Karpas-422 (cell line): ENCODE measurements around the gene CHN2. TPM values are rescaled to one million over a fixed set of nuclear protein-coding genes. Genes with fewer than 3 reads are reported as not detected.

Experiments used
- DNase-seq: peaks from one replicate; pipeline ENCODE4 v3.0.0-alpha.2; 2015
- H2AFZ ChIP-seq: fragments of 200-600 bp; sonication (generic); 2 replicates; pipeline ENCODE4 v1.6.1; 2014; ENCODE audit warnings: antibody characterized with exemption, low read length, mixed read lengths
- H3K27ac ChIP-seq: fragments of 200-600 bp; sonication (generic); 2 replicates; pipeline ENCODE4 v1.5.1; 2014; ENCODE audit warnings: mild to moderate bottlenecking, low read length, moderate library complexity
- H3K27me3 ChIP-seq: fragments of 200-600 bp; sonication (generic); 2 replicates; pipeline ENCODE4 v1.6.1; 2014; ENCODE audit warnings: low read length, mixed read lengths
- H3K36me3 ChIP-seq: fragments of 200-600 bp; sonication (generic); 2 replicates; pipeline ENCODE4 v1.6.1; 2014; ENCODE audit warnings: low read length, mixed read lengths; ENCODE audit not compliant: insufficient read depth
- H3K4me1 ChIP-seq: fragments of 200-600 bp; sonication (generic); 2 replicates; pipeline ENCODE4 v1.6.1; 2014; ENCODE audit warnings: mild to moderate bottlenecking, low read length, mixed read lengths
- H3K4me2 ChIP-seq: fragments of 200-600 bp; sonication (generic); 2 replicates; pipeline ENCODE4 v1.6.1; 2014; ENCODE audit warnings: low read length, low read depth, mild to moderate bottlenecking; ENCODE audit not compliant: poor library complexity, severe bottlenecking
- H3K4me3 ChIP-seq: fragments of 200-600 bp; sonication (generic); 2 replicates; pipeline ENCODE4 v1.5.1; 2014; ENCODE audit warnings: mild to moderate bottlenecking, antibody characterized with exemption, low read length, mixed read lengths
- H3K79me2 ChIP-seq: fragments of 200-600 bp; sonication (generic); 2 replicates; pipeline ENCODE4 v1.6.1; 2014; ENCODE audit warnings: mild to moderate bottlenecking, low read length, mixed read lengths
- H3K9ac ChIP-seq: fragments of 200-600 bp; sonication (generic); 2 replicates; pipeline ENCODE4 v1.6.0; 2014; ENCODE audit warnings: low read length
- H3K9me2 ChIP-seq: fragments of 200-600 bp; sonication (generic), shearing (Covaris generic); replicated peaks from 2 replicates; pipeline ENCODE4 v1.6.0; 2014; ENCODE audit warnings: mild to moderate bottlenecking, low read length, moderate library complexity; ENCODE audit not compliant: insufficient read depth
- H3K9me3 ChIP-seq: fragments of 300-700, 200-600 bp; sonication (generic); 2 replicates; pipeline ENCODE4 v1.6.1; 2014; ENCODE audit warnings: low read length, mixed read lengths
- H4K20me1 ChIP-seq: fragments of 200-600 bp; sonication (generic); 2 replicates; pipeline ENCODE4 v1.6.1; 2014; ENCODE audit warnings: mild to moderate bottlenecking, antibody characterized with exemption, low read length, low read depth; ENCODE audit not compliant: insufficient read depth
- total RNA-seq: library from RNA; depleted of rRNA; stranded (reverse); fragments of >200 nt; shearing (Covaris generic); gene quantifications from 2 replicates; pipeline ENCODE4 v1.2.3, GENCODE V29; 2014; ENCODE audit warnings: low replicate concordance

CHN2 gene
- total RNA-seq, 1 experiment from 2014 or later, result 9.1 TPM

DNA sequence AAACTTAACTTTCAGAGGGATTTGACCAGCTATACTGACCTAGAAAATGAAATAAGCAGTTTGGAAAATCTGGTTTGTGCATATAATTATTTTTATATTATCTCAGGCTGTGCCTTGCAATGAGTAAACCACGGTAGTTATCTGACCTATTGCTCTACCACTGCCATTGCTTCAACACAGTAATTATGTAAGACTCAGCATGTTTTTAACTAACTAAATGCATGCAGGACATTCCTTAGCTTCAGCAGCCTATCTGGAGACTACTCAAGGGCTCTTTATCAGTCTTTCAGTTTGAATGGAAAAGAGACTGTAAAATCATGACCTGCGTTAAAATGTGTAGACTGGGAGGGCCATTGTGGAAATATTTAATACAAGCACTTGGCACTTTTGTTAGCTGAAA, 22.5 kb downstream of the CHN2 start:
- Histone ChIP-seq H3K27ac (no peak overlapping the region), H2AFZ (no peak overlapping the region), H3K36me3 (no peaks in the 10 kb centered on the region), H3K9me2 (no peaks in the 10 kb centered on the region), H3K27me3 (no peaks in the 10 kb centered on the region), H3K9ac (no peak overlapping the region), H3K4me2 (no peak overlapping the region), H3K79me2 (no peaks in the 10 kb centered on the region), H3K4me1 (no peaks in the 10 kb centered on the region), H3K4me3 (no peak overlapping the region), H4K20me1 (no peaks in the 10 kb centered on the region), H3K9me3 (no peaks in the 10 kb centered on the region)
- no peak for DNase-seq

- Histone ChIP-seq H3K79me2 (no peaks in the 10 kb centered on the region), H3K4me3 (no peak overlapping the region), H3K9me2 (no peaks in the 10 kb centered on the region), H3K9me3 (no peaks in the 10 kb centered on the region), H3K4me1 (peaks cover 7% of the 10 kb centered on the region), H3K27me3 (no peaks in the 10 kb centered on the region), H2AFZ (no peak overlapping the region), H3K36me3 (no peaks in the 10 kb centered on the region), H4K20me1 (no peaks in the 10 kb centered on the region), H3K27ac (no peak overlapping the region), H3K9ac (no peak overlapping the region), H3K4me2 (no peak overlapping the region)
- no peak for DNase-seq
Observed at GRCh38 chr7:29224726-29225125, 30.2 kb downstream of the CHN2 start.

DNA sequence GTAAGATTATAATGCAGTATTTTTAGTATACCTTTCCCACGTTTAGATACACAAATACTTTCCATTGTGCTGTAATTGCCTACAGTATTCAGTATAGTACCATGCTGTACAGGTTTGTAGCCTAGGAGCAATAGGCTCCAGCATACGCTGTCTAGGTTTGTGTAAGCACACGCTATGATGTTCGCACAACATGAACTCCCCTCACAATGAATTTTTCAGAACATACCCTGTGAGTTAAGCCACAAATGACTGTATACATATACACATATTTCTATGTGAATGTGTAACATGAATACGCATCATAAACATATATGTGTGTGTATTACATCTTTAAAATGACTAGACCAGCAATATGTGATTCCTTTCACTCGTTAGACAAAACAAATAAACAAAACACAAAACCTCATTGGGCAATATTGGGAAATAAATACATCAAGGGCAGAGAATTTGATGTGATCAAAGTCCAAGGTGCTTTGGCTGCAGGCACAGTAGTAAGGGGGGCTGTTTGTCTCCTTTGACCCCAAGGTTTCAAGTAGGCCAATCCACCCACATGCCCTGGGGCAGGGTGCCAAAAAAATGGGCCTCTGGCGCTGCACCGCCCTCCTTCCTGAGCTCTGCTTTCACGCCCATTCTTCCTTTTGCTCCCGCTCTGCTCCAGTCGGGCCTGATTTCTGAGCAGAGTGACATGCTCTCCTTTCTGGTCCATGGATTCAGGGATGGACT, 33.9 kb downstream of the CHN2 start:
- H3K4me2 ChIP-seq, result no peak overlapping the region
- H3K36me3 ChIP-seq, result no peaks in the 10 kb centered on the region
- DNase-seq, result no peak
- no peaks in the 10 kb centered on the region for H3K9me3 ChIP-seq
- H3K4me1 ChIP-seq, result peaks cover 9% of the 10 kb centered on the region
- H3K27me3 ChIP-seq, result no peaks in the 10 kb centered on the region
- H3K9ac ChIP-seq, result no peak overlapping the region
- no peaks in the 10 kb centered on the region for H3K9me2 ChIP-seq
- H2AFZ ChIP-seq, result no peak overlapping the region
- no peak overlapping the region for H3K4me3 ChIP-seq
- H3K27ac ChIP-seq, result no peak overlapping the region
- H3K79me2 ChIP-seq, result no peaks in the 10 kb centered on the region
- H4K20me1 ChIP-seq, result no peaks in the 10 kb centered on the region

GRCh38 chr7:29229066-29229465, 34.5 kb downstream of the CHN2 start:
- Histone ChIP-seq H3K9ac (no peak overlapping the region), H3K9me2 (no peaks in the 10 kb centered on the region), H3K4me2 (no peak overlapping the region), H3K27me3 (no peaks in the 10 kb centered on the region), H3K4me1 (peaks cover 9% of the 10 kb centered on the region), H3K79me2 (no peaks in the 10 kb centered on the region), H3K36me3 (no peaks in the 10 kb centered on the region), H3K9me3 (no peaks in the 10 kb centered on the region), H3K4me3 (no peak overlapping the region), H2AFZ (no peak overlapping the region), H4K20me1 (no peaks in the 10 kb centered on the region), H3K27ac (no peak overlapping the region)
- DNase-seq, result no peak

DNA sequence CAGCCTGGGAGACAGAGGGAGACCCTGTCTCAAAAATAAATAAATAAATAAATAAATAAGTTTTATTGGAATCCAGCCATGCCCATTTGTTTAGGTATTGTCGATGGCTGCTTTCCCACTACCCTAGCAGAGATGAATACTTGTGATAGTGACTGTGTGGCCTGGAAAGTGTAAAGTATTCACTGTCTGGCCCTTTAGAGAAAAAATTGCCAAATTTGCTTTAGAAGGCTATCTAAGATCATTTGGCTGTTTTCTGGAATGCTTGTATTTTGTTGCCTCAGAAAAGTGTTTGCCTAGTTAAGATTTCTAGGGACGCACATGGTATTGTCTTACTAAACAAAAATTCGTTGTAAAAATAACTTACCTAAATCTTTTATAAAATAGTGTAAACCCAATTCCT, 35.4 kb downstream of the CHN2 start:
- H3K4me1 ChIP-seq, result peaks cover 16% of the 10 kb centered on the region
- H3K9me3 ChIP-seq, result no peaks in the 10 kb centered on the region
- no peaks in the 10 kb centered on the region for H3K79me2 ChIP-seq
- H4K20me1 ChIP-seq, result no peaks in the 10 kb centered on the region
- no peak overlapping the region for H3K4me2 ChIP-seq
- H2AFZ ChIP-seq, result no peak overlapping the region
- no peaks in the 10 kb centered on the region for H3K36me3 ChIP-seq
- DNase-seq, result no peak
- no peaks in the 10 kb centered on the region for H3K27me3 ChIP-seq
- no peaks in the 10 kb centered on the region for H3K9me2 ChIP-seq
- H3K9ac ChIP-seq, result no peak overlapping the region
- no peak overlapping the region for H3K27ac ChIP-seq
- no peak overlapping the region for H3K4me3 ChIP-seq

DNA sequence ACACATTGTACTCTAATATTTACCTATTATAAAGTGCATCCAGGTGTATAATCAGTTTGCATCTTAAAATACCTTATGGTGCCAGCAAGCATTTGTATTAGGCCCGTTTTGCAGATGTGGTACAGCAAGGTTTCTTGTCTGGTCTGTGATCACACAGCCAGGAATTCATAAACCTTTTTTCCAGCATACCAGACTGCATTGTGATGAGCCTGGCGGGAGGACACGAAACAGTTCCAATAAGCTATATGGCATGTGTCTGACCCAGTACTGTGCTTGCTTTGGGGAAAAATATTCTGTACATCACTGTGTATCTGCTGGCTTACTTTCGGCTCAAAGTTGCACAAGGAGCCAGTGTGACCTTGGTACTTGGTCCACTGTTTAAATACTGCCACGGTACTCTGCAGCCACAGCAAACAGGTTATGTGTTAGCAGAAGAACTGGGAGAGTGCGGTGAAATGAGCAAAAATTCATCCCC, 36.3 kb downstream of the CHN2 start:
- no peaks in the 10 kb centered on the region for H4K20me1 ChIP-seq
- H3K4me3 ChIP-seq, result no peak overlapping the region
- H2AFZ ChIP-seq, result no peak overlapping the region
- H3K4me1 ChIP-seq, result peaks cover 16% of the 10 kb centered on the region
- H3K9ac ChIP-seq, result no peak overlapping the region
- H3K9me3 ChIP-seq, result no peaks in the 10 kb centered on the region
- no peaks in the 10 kb centered on the region for H3K36me3 ChIP-seq
- no peak for DNase-seq
- no peaks in the 10 kb centered on the region for H3K27me3 ChIP-seq
- H3K79me2 ChIP-seq, result no peaks in the 10 kb centered on the region
- H3K27ac ChIP-seq, result no peak overlapping the region
- H3K4me2 ChIP-seq, result no peak overlapping the region
- H3K9me2 ChIP-seq, result no peaks in the 10 kb centered on the region

DNA sequence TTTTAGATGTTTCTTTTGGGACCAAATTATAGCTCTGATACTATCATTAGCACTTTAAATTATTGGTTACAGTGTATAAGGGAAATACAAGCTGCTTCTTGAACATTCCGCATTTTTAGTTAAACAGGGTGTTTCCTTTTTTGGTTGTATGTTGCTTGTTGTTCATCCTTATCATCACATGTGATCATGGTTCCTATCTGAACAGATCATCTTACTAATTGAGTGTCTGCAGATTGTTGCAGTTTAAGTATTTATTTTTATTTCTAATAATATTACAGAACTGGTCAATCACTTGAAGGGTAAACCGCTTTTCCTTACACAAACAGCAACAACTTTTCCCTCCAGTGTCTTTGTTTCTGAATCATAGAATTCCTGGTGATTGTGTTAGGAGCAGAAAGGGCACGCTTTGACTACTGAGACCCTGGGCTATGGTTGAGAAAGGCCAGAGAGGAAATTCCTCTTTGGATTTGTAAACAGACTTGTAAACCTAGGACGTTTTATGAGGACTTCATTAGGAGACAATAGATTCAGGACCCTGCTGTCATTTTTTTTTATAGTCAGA, 37.2 kb downstream of the CHN2 start:
- H3K9me2 ChIP-seq, result no peaks in the 10 kb centered on the region
- no peaks in the 10 kb centered on the region for H3K36me3 ChIP-seq
- no peak overlapping the region for H3K4me2 ChIP-seq
- peak overlapping the region; percentile 54; the same call in 1 of the 2 replicates for H2AFZ ChIP-seq
- H4K20me1 ChIP-seq, result no peaks in the 10 kb centered on the region
- no peak overlapping the region for H3K27ac ChIP-seq
- no peak for DNase-seq
- H3K27me3 ChIP-seq, result no peaks in the 10 kb centered on the region
- no peak overlapping the region for H3K9ac ChIP-seq
- H3K9me3 ChIP-seq, result no peaks in the 10 kb centered on the region
- no peaks in the 10 kb centered on the region for H3K79me2 ChIP-seq
- peaks cover 13% of the 10 kb centered on the region for H3K4me1 ChIP-seq
- H3K4me3 ChIP-seq, result no peak overlapping the region

DNA sequence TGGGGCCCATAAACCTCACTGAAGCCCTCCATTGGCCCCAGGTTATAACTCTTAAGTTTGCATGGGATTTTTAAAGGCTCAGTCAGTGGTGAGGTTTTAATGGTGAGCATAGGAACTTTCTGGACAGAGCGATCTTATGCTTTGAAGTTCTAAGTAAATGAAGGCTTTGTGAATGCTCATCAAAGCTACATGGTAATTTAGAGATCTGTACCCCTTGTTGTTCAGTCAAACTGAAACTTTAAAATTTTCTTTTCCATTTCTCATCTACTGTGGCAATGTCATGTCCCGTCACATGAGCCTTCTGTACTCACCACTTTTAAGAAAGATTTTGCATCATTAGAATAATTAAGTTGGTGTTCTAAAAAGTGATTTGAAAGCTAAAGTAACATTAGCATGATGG, 39.9 kb downstream of the CHN2 start:
- Histone ChIP-seq H3K4me2 (no peak overlapping the region), H3K9me3 (no peaks in the 10 kb centered on the region), H3K79me2 (no peaks in the 10 kb centered on the region), H3K4me3 (no peak overlapping the region), H3K27me3 (no peaks in the 10 kb centered on the region), H3K9ac (no peak overlapping the region), H3K9me2 (no peaks in the 10 kb centered on the region), H2AFZ (no peak overlapping the region), H3K4me1 (peaks cover 19% of the 10 kb centered on the region), H3K36me3 (no peaks in the 10 kb centered on the region), H4K20me1 (no peaks in the 10 kb centered on the region), H3K27ac (no peak overlapping the region)
- no peak for DNase-seq
